CD4-positive, alpha-beta T cell (primary cell): ENCODE data around the gene RPTOR. TPM values are rescaled to one million over a fixed set of nuclear protein-coding genes. Genes with fewer than 3 reads are reported as not detected.

Source experiments
- ATAC-seq: fragments of 200-7000 bp; cut with Tn5 transposase; one replicate; pipeline ENCODE4 v1.10.0; 2022; ENCODE audit warnings: mild to moderate bottlenecking; ENCODE audit not compliant: poor library complexity
- CTCF ChIA-PET: fragments of 350-600 bp; sonication (Branson Sonifier 250); formaldehyde crosslinking; loops from one replicate; lab custom pipeline; 2021; ENCODE audit warnings: antibody characterized with exemption, inconsistent platforms; lab: Charles Lee
- POLR2A ChIA-PET: fragments of 350-600 bp; sonication (Branson Sonifier 250); formaldehyde crosslinking; loops from one replicate; lab custom pipeline; 2021; ENCODE audit warnings: antibody characterized with exemption, inconsistent platforms; lab: Charles Lee
- DNase-seq, 14 experiments: peaks; one replicate each; pipeline ENCODE4 v3.0.0-alpha.2; 2013 to 2020; ENCODE audit warnings: mixed read lengths in 2 of 14
- H3K27ac ChIP-seq, 2 donors: one replicate each; pipeline versions ENCODE4 v1.5.1 to v1.7.0; 2013; ENCODE audit warnings: low read length in 2 of 2, low read depth in 1 of 2, mild to moderate bottlenecking in 1 of 2
- H3K27me3 ChIP-seq, 2 experiments: 1 replicate in 1 of 2; 2 replicates in 1 of 2; pipeline versions ENCODE4 v1.6.1 to v1.7.0; 2013; ENCODE audit warnings: low read length in 2 of 2, control low read depth in 1 of 2, mild to moderate bottlenecking in 1 of 2, moderate library complexity in 1 of 2; ENCODE audit not compliant: insufficient read depth in 2 of 2, control insufficient read depth in 1 of 2
- H3K36me3 ChIP-seq: one replicate; pipeline ENCODE4 v1.6.1; 2013; ENCODE audit warnings: low read length, control low read depth; ENCODE audit not compliant: insufficient read depth
- H3K4me1 ChIP-seq: one replicate; pipeline ENCODE4 v1.6.1; 2013; ENCODE audit warnings: low read length, control low read depth; ENCODE audit not compliant: insufficient read depth
- H3K4me3 ChIP-seq: one replicate; pipeline ENCODE4 v1.5.1; 2013; ENCODE audit warnings: mild to moderate bottlenecking, low read length, moderate library complexity
- H3K9me3 ChIP-seq, 2 experiments: 1 replicate in 1 of 2; 2 replicates in 1 of 2; pipeline versions ENCODE4 v1.6.1 to v1.7.0; 2013; ENCODE audit warnings: low read length in 2 of 2, mild to moderate bottlenecking in 2 of 2, control low read depth in 1 of 2, moderate library complexity in 1 of 2; ENCODE audit not compliant: control insufficient read depth in 1 of 2, insufficient read depth in 1 of 2
- H3K27ac Mint-ChIP-seq: one replicate; pipeline ENCODE4 v1.8.0; 2020; ENCODE audit warnings: mixed read lengths
- H3K27me3 Mint-ChIP-seq: one replicate; pipeline ENCODE4 v1.8.0; 2021; ENCODE audit warnings: mixed read lengths
- H3K36me3 Mint-ChIP-seq: one replicate; pipeline ENCODE4 v1.8.0; 2021; ENCODE audit warnings: low read depth, mixed read lengths
- H3K4me1 Mint-ChIP-seq: one replicate; pipeline ENCODE4 v1.8.0; 2021; ENCODE audit warnings: low read depth, mixed read lengths
- H3K4me3 Mint-ChIP-seq: one replicate; pipeline ENCODE4 v1.8.0; 2020; ENCODE audit warnings: mild to moderate bottlenecking, mixed read lengths
- H3K9me3 Mint-ChIP-seq: one replicate; pipeline ENCODE4 v1.8.0; 2020; ENCODE audit warnings: mixed read lengths
- CTCF ChIP-seq: fragments of 200-600 bp; IDR thresholded peaks from one replicate; pipeline ENCODE4 v1.8.0; 2022; ENCODE audit warnings: antibody characterized with exemption, mild to moderate bottlenecking
- intact Hi-C, 2 experiments: fragments of 100-400 bp; cut with DNase I in 1 of 2; cut with micrococcal nuclease in 1 of 2; formaldehyde crosslinking; loops; one replicate each; pipeline versions ENCODE4 v1.15.1 to v1.9.0; 2023 to 2025; cut with DNase I, micrococcal nuclease
- total RNA-seq, 174 experiments: library from RNA in 2 of 174; stranded (reverse) in 2 of 174; gene quantifications; one replicate each; pipeline ENCODE4 v1.2.3 and lab custom pipeline; 2021 to 2026

RPTOR gene
- total RNA-seq, 2 experiments from 2014 or later: 45.0 to 47.1 TPM

GRCh38 chr17:80962356-80963329, 418.0 kb downstream of the RPTOR start:
- intact Hi-C loops: no loop called here
- ChIA-PET POLR2A (interaction anchor here (0.6 kb wide), 1 partner anchor 1678 kb away, joined by 3 read pairs; no protein-coding TSS in a partner anchor), CTCF (no interaction called here)
- Histone ChIP-seq H3K27me3 (no peaks in the 10 kb centered on the region), H3K4me1 (no peaks in the 10 kb centered on the region), H3K27ac (no peak overlapping the region), H3K9me3 (peaks cover 0 to 11% of the 10 kb centered on the region in 2 experiments), H3K36me3 (peaks cover 14% of the 10 kb centered on the region), H3K4me3 (no peak overlapping the region)
- DNase-seq (no peak), ATAC-seq (no peak)
- no peak for TF ChIP-seq CTCF
- H3K27me3 Mint-ChIP-seq: no peaks in the 10 kb centered on the region
- H3K9me3 Mint-ChIP-seq: no peaks in the 10 kb centered on the region
- H3K36me3 Mint-ChIP-seq: peaks cover 17% of the 10 kb centered on the region
- no peak overlapping the region for H3K4me3 Mint-ChIP-seq
- no peaks in the 10 kb centered on the region for H3K4me1 Mint-ChIP-seq
- no peak overlapping the region for H3K27ac Mint-ChIP-seq

- Histone ChIP-seq H3K27me3 (no peaks in the 10 kb centered on the region), H3K4me1 (no peaks in the 10 kb centered on the region), H3K27ac (no peak overlapping the region), H3K4me3 (no peak overlapping the region), H3K36me3 (peaks cover 14% of the 10 kb centered on the region), H3K9me3 (peaks cover 0 to 11% of the 10 kb centered on the region in 2 experiments)
- H3K4me1 Mint-ChIP-seq: no peaks in the 10 kb centered on the region
- POLR2A ChIA-PET: no interaction called here
- no peak for TF ChIP-seq CTCF
- no peak overlapping the region for H3K27ac Mint-ChIP-seq
- ATAC-seq (no peak), DNase-seq (no peak)
- CTCF ChIA-PET: no interaction called here
- H3K36me3 Mint-ChIP-seq: peaks cover 17% of the 10 kb centered on the region
- intact Hi-C loops: no loop called here
- no peak overlapping the region for H3K4me3 Mint-ChIP-seq
- H3K9me3 Mint-ChIP-seq: no peaks in the 10 kb centered on the region
- no peaks in the 10 kb centered on the region for H3K27me3 Mint-ChIP-seq
These were observed 419.3 kb downstream of the RPTOR start for GRCh38 chr17:80963812-80964543.

- no peak overlapping the region for H3K27ac ChIP-seq
- H3K27me3 ChIP-seq: no peaks in the 10 kb centered on the region
- peaks cover 14% of the 10 kb centered on the region for H3K36me3 ChIP-seq
- DNase-seq (no peak), ATAC-seq (no peak)
- CTCF ChIA-PET: no interaction called here
- peaks cover 0 to 11% of the 10 kb centered on the region in 2 experiments for H3K9me3 ChIP-seq
- no peak overlapping the region for H3K4me3 ChIP-seq
- no peak overlapping the region for H3K4me3 Mint-ChIP-seq
- H3K27ac Mint-ChIP-seq: no peak overlapping the region
- peaks cover 17% of the 10 kb centered on the region for H3K36me3 Mint-ChIP-seq
- intact Hi-C loops: no loop called here
- TF ChIP-seq CTCF: no peak
- H3K4me1 ChIP-seq: peaks cover 3% of the 10 kb centered on the region
- no peaks in the 10 kb centered on the region for H3K9me3 Mint-ChIP-seq
- H3K27me3 Mint-ChIP-seq: no peaks in the 10 kb centered on the region
- no peaks in the 10 kb centered on the region for H3K4me1 Mint-ChIP-seq
- POLR2A ChIA-PET: no interaction called here
These were observed 419.9 kb downstream of the RPTOR start for GRCh38 chr17:80964544-80964856.
